ENCODE measurements around the gene RIPOR3. TPM values are rescaled to one million over a fixed set of nuclear protein-coding genes. Genes with fewer than 3 reads are reported as not detected.

RIPOR3 gene
- total and polyA plus RNA-seq, 4 donors: 5.6 to 90.3 (median 16.3) TPM

- TF ChIP-seq, protein P1, sequence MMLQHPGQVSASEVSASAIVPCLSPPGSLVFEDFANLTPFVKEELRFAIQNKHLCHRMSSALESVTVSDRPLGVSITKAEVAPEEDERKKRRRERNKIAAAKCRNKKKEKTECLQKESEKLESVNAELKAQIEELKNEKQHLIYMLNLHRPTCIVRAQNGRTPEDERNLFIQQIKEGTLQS (IDR thresholded peaks at IDR 0.05): no peak
- TF ChIP-seq FOXA1 (IDR thresholded peaks at IDR 0.05): no peak
- TF ChIP-seq REST (IDR thresholded peaks at IDR 0.05): no peak
- TF ChIP-seq FOXA2 (IDR thresholded peaks at IDR 0.05): no peak
- TF ChIP-seq RAD21 (IDR thresholded peaks at IDR 0.05): no peak
- TF ChIP-seq EGR1 (IDR thresholded peaks at IDR 0.05; ENCODE audit: low read depth in 2 of 2): no peak
- no peak for TF ChIP-seq RXRA (IDR thresholded peaks at IDR 0.05)
- no peak for TF ChIP-seq NR2F2 (IDR thresholded peaks at IDR 0.05)
- no peak for TF ChIP-seq MAX (IDR thresholded peaks at IDR 0.05)
- no peak for TF ChIP-seq HNF4G (IDR thresholded peaks at IDR 0.05)
- no peak for TF ChIP-seq CTCF (IDR thresholded peaks at IDR 0.05; ENCODE audit: low read depth, low read length, missing input control)
- TF ChIP-seq YY1 (IDR thresholded peaks at IDR 0.05): no peak
- TF ChIP-seq SP1 (IDR thresholded peaks at IDR 0.05): no peak
- no peak for DNase-seq (ENCODE audit: low spot score)
- H3K27me3 ChIP-seq (ENCODE audit: control insufficient read depth in 4 of 4, insufficient read depth in 4 of 4, low read length in 3 of 4): no peaks in the 10 kb centered on the region
- 95% methylated on average over 10 of the region's 10 CpGs for WGBS
- no peak overlapping the region for H3K27ac ChIP-seq (ENCODE audit: low read depth in 1 of 2, low read length in 2 of 2)
- H3K4me1 ChIP-seq (ENCODE audit: control insufficient read depth in 4 of 4, insufficient read depth in 4 of 4, low read length in 3 of 4): peaks cover 8 to 40% (median 28%) of the 10 kb centered on the region in 4 donors
- no peaks in the 10 kb centered on the region for H3K9me3 ChIP-seq (ENCODE audit: control insufficient read depth in 4 of 4, low read length in 3 of 4)
- H3K9ac ChIP-seq (ENCODE audit: low read depth in 1 of 2, low read length in 2 of 2): no peak overlapping the region
- no peaks in the 10 kb centered on the region for H3K36me3 ChIP-seq (ENCODE audit: control insufficient read depth in 4 of 4, insufficient read depth in 3 of 4, low read depth in 1 of 4, low read length in 3 of 4)
- no peak overlapping the region for H3K4me3 ChIP-seq (ENCODE audit: low read depth in 1 of 3, low read length in 3 of 3)
Measured at GRCh38 chr20:50725724-50726005, 34.3 kb upstream of the RIPOR3 start.

DNA sequence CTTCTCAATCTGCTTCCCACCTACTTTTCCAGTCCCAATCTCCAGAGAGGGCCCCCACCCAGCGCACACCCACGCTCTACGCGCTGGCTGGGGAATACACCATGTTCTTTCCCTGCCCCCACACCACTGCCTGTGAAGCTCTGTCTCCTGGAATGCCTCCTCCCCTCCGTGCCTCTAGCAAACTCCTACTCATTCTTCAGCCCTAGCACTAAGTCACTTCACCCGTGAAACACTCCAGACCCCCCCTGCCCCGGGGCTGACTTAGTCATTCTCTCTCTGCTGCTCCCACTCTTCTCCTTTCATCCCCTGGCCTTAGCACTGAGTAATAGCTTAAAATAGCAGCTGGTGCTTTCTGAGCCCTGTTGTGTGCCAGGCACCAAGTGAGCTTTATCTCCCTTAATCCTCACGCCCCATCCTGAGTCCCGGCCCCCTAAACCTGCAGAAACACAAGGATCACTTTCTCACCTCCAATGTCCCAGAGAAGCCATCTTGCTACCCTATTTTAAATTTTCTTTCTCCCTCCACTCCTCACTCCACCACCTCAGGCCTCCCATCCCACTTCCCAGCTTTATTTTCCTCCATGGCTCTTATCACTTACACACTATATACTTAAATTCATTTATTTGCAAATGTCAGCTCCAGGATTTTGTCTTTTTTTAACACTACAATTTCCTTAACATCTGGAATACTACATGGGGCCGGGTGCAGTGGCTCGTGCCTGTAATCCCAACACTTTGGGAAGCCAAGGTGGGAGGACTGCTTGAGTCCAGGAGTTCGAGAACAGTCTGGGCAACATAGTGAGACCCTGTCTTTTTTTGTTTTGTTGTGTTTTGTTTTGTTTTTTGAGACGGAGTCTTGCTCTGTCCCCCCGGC is 33.7 kb upstream of the RIPOR3 start:
- 76% methylated on average over 14 of the region's 14 CpGs for WGBS
- Histone ChIP-seq H3K4me3 (ENCODE audit: low read depth in 1 of 3, low read length in 3 of 3) (no peak overlapping the region), H3K9me3 (ENCODE audit: control insufficient read depth in 4 of 4, low read length in 3 of 4) (no peaks in the 10 kb centered on the region), H3K36me3 (ENCODE audit: control insufficient read depth in 4 of 4, insufficient read depth in 3 of 4, low read depth in 1 of 4, low read length in 3 of 4) (no peaks in the 10 kb centered on the region), H3K27ac (ENCODE audit: low read depth in 1 of 2, low read length in 2 of 2) (no peak overlapping the region), H3K4me1 (ENCODE audit: control insufficient read depth in 4 of 4, insufficient read depth in 4 of 4, low read length in 3 of 4) (peaks cover 3 to 34% (median 25%) of the 10 kb centered on the region in 4 donors), H3K27me3 (ENCODE audit: control insufficient read depth in 4 of 4, insufficient read depth in 4 of 4, low read length in 3 of 4) (no peaks in the 10 kb centered on the region), H3K9ac (ENCODE audit: low read depth in 1 of 2, low read length in 2 of 2) (no peak overlapping the region)
- no peak for DNase-seq (ENCODE audit: low spot score)
- TF ChIP-seq CTCF (IDR thresholded peaks at IDR 0.05; ENCODE audit: low read depth, low read length, missing input control) (no peak), FOXA1 (IDR thresholded peaks at IDR 0.05) (no peak), HNF4A (conservative IDR thresholded peaks at IDR 0.05) (no peak), RXRA (IDR thresholded peaks at IDR 0.05) (no peak), HNF4G (IDR thresholded peaks at IDR 0.05) (no peak)

All from liver (tissue), 9 donors.